ENCODE data around the gene TBL1Y.

- TF ChIP-seq CTCF (IDR thresholded peaks at IDR 0.05) (no peak), POLR2A (IDR thresholded peaks at IDR 0.05) (no peak)
Measured at GRCh38 chrY:7078725-7079124, 168.2 kb downstream of the TBL1Y start.
